Smooth muscle cell (in vitro differentiated cells): ENCODE measurements around the gene ACTA2. TPM values are rescaled to one million over a fixed set of nuclear protein-coding genes. Genes with fewer than 3 reads are reported as not detected.

Experiments used
- DNase-seq: peaks from one replicate; lab custom pipeline; 2025; ENCODE audit not compliant: unreplicated experiment; lab: John Stamatoyannopoulos, UW
- H2AFZ ChIP-seq: fragments of 200-600 bp; sonication (generic); 2 replicates; pipeline ENCODE4 v1.6.0; 2016; ENCODE audit warnings: antibody characterized with exemption, low read depth, mild to moderate bottlenecking
- H3F3A ChIP-seq: fragments of 200-600 bp; sonication (generic); 2 replicates; pipeline ENCODE4 v1.6.0; 2017; ENCODE audit warnings: antibody characterized with exemption, low read depth
- H3K27ac ChIP-seq: fragments of 200-600 bp; sonication (generic); 2 replicates; pipeline ENCODE4 v1.5.1; 2016; ENCODE audit warnings: low read depth, mild to moderate bottlenecking
- H3K27me3 ChIP-seq: fragments of 200-600 bp; sonication (generic); 2 replicates; pipeline ENCODE4 v1.6.1; 2016; ENCODE audit warnings: low read depth, mild to moderate bottlenecking
- H3K36me3 ChIP-seq: fragments of 200-600 bp; sonication (generic); 2 replicates; pipeline ENCODE4 v1.5.1; 2016; ENCODE audit warnings: low read depth
- H3K4me1 ChIP-seq: fragments of 200-600 bp; sonication (generic); 2 replicates; pipeline ENCODE4 v1.5.1; 2016; ENCODE audit warnings: low read depth
- H3K4me2 ChIP-seq: fragments of 200-600 bp; sonication (generic); 2 replicates; pipeline ENCODE4 v1.6.0; 2016; ENCODE audit warnings: mild to moderate bottlenecking
- H3K4me3 ChIP-seq: fragments of 200-600 bp; sonication (generic); 2 replicates; pipeline ENCODE4 v1.5.1; 2016; ENCODE audit warnings: mild to moderate bottlenecking
- H3K79me2 ChIP-seq: fragments of 200-600 bp; sonication (generic); 2 replicates; pipeline ENCODE4 v1.6.0; 2016; ENCODE audit warnings: low read depth, mild to moderate bottlenecking
- H3K9ac ChIP-seq: fragments of 200-600 bp; sonication (generic); 2 replicates; pipeline ENCODE4 v1.6.0; 2016; ENCODE audit warnings: low read depth
- H3K9me3 ChIP-seq: fragments of 200-600 bp; sonication (generic); replicated peaks from 2 replicates; pipeline ENCODE4 v1.5.1; 2016; ENCODE audit warnings: low read depth
- H4K20me1 ChIP-seq: fragments of 200-600 bp; sonication (generic); 2 replicates; pipeline ENCODE4 v1.6.0; 2016; ENCODE audit warnings: low read depth
- WGBS: methylation state at CpG from one replicate; pipeline ENCODE4 v1.1.7; 2016; ENCODE audit warnings: low lambda C conversion rate; 5-methylcytosine and 5-hydroxymethylcytosine counted together
- polyA plus RNA-seq: library from polyadenylated mRNA; unstranded; fragments of >200 nt; fragmentation: Nextera tagmentation; extraction: Ambion mirVana; gene quantifications from 2 replicates; pipeline ENCODE4 v1.2.1, GENCODE V29; 2016
- total RNA-seq: library from RNA; depleted of rRNA; stranded (reverse); fragments of >200 nt; gene quantifications from 2 replicates; pipeline ENCODE4 v1.2.3, GENCODE V29; 2014
- TF ChIP-seq, protein P1 (sequence below): fragments of 200-600 bp; sonication (generic); IDR thresholded peaks from 2 replicates; pipeline ENCODE4 v1.5.1; 2017; ENCODE audit warnings: borderline replicate concordance, mild to moderate bottlenecking, antibody characterized with exemption; ENCODE audit not compliant: insufficient read depth, poor library complexity, severe bottlenecking

Gene ACTA2
- total and polyA plus RNA-seq, 2 experiments from 2014 or later: 2,305 to 4,814 TPM

DNA sequence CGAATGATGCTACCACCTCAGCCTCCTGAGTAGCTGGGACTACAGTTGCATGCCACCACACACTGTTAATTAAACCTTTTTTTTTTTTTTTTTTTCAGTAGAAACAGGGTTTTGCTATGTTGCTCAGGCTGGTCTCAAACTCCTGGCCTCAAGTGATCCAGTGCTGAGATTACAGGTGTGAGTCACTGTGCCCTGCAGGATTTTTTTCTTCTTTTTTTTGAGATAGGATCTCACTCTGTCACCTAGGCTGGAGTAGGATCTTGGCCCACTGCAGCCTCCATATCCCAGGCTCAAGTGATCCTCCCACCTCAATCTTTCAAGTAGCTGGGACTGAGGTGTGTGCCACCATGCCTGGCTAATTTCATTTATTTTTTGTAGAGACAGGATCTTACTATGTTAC is 6.4 kb downstream of the ACTA2 start:
- Histone ChIP-seq H4K20me1 (peaks cover 98% of the 10 kb centered on the region), H3K79me2 (peaks cover 62% of the 10 kb centered on the region), H2AFZ (no peak overlapping the region), H3K4me1 (peaks cover 24% of the 10 kb centered on the region), H3K27me3 (no peaks in the 10 kb centered on the region), H3F3A (peaks cover 58% of the 10 kb centered on the region), H3K36me3 (peaks cover 35% of the 10 kb centered on the region), H3K9ac (no peak overlapping the region), H3K4me3 (no peak overlapping the region), H3K9me3 (no peaks in the 10 kb centered on the region), H3K4me2 (no peak overlapping the region), H3K27ac (no peak overlapping the region)
- WGBS: 88% methylated on average over 1 of the region's 1 CpG
- no peak for DNase-seq
- TF ChIP-seq, protein P1, sequence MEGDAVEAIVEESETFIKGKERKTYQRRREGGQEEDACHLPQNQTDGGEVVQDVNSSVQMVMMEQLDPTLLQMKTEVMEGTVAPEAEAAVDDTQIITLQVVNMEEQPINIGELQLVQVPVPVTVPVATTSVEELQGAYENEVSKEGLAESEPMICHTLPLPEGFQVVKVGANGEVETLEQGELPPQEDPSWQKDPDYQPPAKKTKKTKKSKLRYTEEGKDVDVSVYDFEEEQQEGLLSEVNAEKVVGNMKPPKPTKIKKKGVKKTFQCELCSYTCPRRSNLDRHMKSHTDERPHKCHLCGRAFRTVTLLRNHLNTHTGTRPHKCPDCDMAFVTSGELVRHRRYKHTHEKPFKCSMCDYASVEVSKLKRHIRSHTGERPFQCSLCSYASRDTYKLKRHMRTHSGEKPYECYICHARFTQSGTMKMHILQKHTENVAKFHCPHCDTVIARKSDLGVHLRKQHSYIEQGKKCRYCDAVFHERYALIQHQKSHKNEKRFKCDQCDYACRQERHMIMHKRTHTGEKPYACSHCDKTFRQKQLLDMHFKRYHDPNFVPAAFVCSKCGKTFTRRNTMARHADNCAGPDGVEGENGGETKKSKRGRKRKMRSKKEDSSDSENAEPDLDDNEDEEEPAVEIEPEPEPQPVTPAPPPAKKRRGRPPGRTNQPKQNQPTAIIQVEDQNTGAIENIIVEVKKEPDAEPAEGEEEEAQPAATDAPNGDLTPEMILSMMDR: no peak

DNA sequence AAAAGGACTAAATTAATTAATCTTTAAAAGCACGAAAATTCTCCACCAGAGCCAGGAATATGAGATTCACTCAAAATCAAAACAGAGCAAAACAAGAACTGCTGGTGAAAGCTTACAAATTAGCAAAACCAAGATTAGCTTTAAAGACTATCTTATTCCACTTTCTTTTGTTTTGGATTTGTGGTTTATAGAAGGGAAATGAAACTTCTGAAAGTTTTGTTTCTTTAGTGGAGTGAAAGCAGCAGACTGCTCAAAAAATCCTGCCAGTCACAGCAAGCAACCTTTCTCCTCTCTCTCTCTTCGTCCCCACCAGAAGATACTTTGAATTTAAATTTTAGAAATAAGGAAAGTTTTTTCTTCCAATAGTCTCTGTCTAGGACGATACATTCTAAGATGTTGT is 7.8 kb downstream of the ACTA2 start:
- TF ChIP-seq, protein P1: no peak
- Histone ChIP-seq H3K4me2 (no peak overlapping the region), H3K4me3 (no peak overlapping the region), H3K36me3 (peaks cover 38% of the 10 kb centered on the region), H3K27me3 (no peaks in the 10 kb centered on the region), H2AFZ (no peak overlapping the region), H3K9ac (no peak overlapping the region), H3K79me2 (peaks cover 48% of the 10 kb centered on the region), H4K20me1 (peaks cover 96% of the 10 kb centered on the region), H3K27ac (peak overlapping the region; percentile 37), H3F3A (peaks cover 60% of the 10 kb centered on the region), H3K9me3 (no peaks in the 10 kb centered on the region), H3K4me1 (peaks cover 12% of the 10 kb centered on the region)
- no peak for DNase-seq
- WGBS: 87% methylated on average over 3 of the region's 3 CpGs

DNA sequence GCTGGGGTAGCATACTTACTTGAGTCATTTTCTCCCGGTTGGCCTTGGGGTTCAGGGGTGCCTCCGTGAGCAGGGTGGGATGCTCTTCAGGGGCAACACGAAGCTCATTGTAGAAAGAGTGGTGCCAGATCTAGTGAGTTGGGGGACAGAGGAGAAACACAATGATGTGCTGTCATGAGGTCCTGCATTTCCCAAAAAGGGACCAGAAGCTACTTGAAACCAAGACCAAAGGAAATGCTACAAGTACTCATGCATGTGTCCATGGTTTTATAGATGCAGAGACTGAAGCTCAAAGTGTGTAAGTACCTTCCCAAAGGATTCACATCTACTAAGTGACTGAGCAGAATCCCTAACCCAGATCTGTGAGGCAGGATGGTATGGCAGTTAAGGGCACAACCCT is 8.8 kb downstream of the ACTA2 start:
- Histone ChIP-seq H2AFZ (no peak overlapping the region), H3K36me3 (peaks cover 44% of the 10 kb centered on the region), H3K27ac (no peak overlapping the region), H3K9ac (no peak overlapping the region), H3K9me3 (no peaks in the 10 kb centered on the region), H4K20me1 (peaks cover 94% of the 10 kb centered on the region), H3F3A (peaks cover 70% of the 10 kb centered on the region), H3K4me2 (no peak overlapping the region), H3K4me3 (no peak overlapping the region), H3K79me2 (peaks cover 37% of the 10 kb centered on the region), H3K27me3 (no peaks in the 10 kb centered on the region), H3K4me1 (peaks cover 1% of the 10 kb centered on the region)
- TF ChIP-seq, protein P1: no peak
- no peak for DNase-seq
- 95% methylated on average over 3 of the region's 3 CpGs for WGBS

DNA sequence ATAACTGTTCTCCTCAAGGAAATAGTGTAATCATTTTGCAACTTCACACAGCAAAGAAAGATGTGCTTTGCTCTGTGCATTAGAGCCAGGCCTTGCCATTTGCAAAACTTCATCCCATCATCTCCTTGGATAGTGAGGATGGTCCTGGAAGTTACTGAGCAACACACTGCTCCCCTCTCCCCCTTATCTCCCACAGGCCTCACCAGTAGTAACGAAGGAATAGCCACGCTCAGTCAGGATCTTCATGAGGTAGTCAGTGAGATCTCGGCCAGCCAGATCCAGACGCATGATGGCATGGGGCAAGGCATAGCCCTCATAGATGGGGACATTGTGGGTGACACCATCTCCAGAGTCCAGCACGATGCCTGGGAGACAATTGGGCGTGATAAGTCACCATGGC is 11.5 kb downstream of the ACTA2 start:
- H3K4me2 ChIP-seq: no peak overlapping the region
- peaks cover 13% of the 10 kb centered on the region for H3K79me2 ChIP-seq
- peaks cover 89% of the 10 kb centered on the region for H3F3A ChIP-seq
- H4K20me1 ChIP-seq: peaks cover 92% of the 10 kb centered on the region
- peaks cover 55% of the 10 kb centered on the region for H3K36me3 ChIP-seq
- no peaks in the 10 kb centered on the region for H3K27me3 ChIP-seq
- WGBS: 90% methylated on average over 6 of the region's 6 CpGs
- no peaks in the 10 kb centered on the region for H3K9me3 ChIP-seq
- no peak overlapping the region for H3K9ac ChIP-seq
- H2AFZ ChIP-seq: no peak overlapping the region
- H3K4me3 ChIP-seq: no peak overlapping the region
- peak overlapping the region; percentile 35 for H3K27ac ChIP-seq
- DNase-seq: no peak
- TF ChIP-seq, protein P1: no peak
- no peaks in the 10 kb centered on the region for H3K4me1 ChIP-seq
